ENCODE data around the gene PRTFDC1.
A peak's percentile ranks its signal among the peaks of the same experiment; 100 is the strongest.
"Not testable (repeated sequence)": the region's sequence is repeated elsewhere in the genome, so short reads cannot be mapped to it uniquely, and the experiment has no call there.

The PRTFDC1 gene

DNA sequence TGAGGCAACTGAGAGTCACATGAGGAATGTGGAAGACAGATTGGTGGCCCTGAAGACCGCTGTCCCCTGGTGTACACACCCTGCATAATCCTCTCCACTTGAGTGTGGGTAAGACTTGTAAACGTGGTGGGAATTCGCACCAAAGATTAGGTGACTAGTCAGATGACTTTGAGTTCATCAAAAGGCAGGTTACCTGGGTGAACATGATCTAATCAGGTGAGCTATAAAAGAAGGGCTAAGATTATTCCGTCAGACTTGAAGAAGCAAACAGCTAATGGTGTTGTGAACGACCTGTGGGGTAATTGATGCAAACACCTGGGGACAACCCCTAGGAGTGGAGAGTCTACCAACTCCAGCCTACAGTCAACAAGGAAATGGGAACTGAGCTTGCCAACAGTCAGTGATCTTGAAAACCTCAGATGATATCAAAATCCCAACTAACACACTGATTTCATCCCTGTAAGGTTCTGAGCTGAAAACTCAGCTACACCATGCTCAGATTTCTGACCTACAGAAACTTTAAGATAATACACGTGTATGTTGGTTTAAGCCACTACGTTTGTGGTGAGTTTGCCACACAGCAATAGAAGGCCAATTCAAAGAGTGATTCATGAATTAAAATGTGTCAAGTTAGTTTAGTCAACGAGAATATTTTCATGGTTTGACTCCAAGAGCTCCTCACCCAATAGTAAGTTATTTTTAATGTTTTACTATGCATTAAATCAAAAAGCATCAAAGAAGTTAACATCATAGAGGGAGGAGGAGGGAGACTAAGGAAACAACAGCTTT, 16.7 kb downstream of the PRTFDC1 start:
- DNase-seq (ENCODE audit: low read depth in 1 of 2, low spot score in 1 of 2): no peak

DNA sequence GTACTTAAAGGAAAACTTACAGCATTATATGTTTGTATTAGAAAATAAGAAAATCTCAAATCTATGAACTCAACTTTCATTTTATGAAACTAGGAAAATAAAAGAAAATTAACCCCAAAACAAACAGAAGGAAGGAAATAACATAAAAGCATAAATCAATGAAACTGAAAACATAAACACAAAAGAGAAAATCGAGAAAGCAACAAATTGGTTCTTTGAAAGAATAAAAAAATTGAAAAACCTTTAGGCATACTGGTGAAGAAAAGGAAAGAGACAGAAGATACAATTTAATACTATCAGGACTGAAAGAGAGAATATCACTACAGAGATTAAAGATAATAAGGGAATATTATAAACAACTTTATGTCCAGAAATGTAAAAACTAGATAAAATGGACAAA, 21.2 kb downstream of the PRTFDC1 start:
- no peak for DNase-seq (ENCODE audit: low read depth in 1 of 2, low spot score in 1 of 2)

DNA sequence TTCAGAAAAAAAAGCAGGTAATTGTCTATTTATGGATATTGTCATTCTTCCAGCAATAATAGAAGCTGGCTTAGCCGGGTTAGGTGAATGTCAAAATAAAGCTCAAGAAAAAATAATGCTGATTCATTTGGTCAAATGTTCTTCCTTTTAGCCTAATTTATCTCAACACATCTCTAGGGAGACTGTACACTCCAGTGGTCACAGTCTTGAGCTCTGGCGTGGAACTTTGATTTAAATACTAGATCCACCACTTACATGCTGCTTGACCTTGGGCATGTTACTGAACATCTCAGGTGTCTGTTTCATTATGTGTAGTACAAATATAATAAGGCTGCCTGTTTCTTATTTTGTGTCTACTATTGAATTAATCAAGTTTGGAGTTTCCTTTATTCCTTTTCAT, 22.0 kb downstream of the PRTFDC1 start:
- no peak for DNase-seq (ENCODE audit: low read depth in 1 of 2, low spot score in 1 of 2)

DNA sequence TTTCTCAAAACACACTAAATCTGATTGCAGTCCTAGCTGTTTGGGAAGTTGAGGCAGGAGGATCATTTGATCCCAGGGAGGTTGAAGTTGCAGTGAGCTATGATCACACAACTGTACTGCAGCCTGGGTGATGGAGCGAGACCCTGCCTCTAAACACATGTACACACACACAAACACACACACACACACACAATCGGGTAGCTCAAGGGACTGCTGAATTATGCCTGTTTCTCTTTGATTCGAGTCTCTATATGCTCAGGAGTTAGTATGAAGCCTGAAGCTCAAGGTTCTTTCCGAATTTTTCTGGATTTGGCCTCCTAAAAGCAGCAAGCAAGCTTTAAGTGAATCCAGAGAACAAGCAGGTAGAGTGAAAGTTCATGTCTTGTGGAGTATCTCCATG, 22.5 kb downstream of the PRTFDC1 start:
- no peak for DNase-seq (ENCODE audit: low read depth in 1 of 2, low spot score in 1 of 2)

DNA sequence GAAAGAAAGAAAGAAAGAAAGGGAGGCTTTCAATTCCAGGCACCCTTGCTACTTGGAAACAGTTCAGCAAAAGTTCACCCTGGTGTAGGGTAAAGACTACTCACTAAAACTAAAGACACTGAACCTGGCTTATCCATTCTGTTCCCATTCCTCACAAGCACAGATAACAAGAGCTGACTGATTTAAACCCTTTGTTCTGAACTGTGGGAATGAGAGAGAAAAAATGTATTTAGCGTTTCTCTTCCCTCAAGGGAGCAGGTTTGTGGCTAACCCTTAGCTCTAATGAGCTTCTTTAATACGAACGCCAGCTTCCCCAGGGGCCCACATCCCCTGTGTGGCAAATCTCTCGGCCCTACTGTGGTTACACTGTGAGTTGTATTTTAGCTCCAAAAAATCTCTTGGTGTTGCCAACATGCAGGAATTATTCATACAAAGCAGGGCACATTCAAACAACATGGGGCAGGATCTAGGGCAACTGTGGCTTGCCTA, 23.3 kb downstream of the PRTFDC1 start:
- DNase-seq (ENCODE audit: low read depth in 1 of 2, low spot score in 1 of 2): no peak

DNA sequence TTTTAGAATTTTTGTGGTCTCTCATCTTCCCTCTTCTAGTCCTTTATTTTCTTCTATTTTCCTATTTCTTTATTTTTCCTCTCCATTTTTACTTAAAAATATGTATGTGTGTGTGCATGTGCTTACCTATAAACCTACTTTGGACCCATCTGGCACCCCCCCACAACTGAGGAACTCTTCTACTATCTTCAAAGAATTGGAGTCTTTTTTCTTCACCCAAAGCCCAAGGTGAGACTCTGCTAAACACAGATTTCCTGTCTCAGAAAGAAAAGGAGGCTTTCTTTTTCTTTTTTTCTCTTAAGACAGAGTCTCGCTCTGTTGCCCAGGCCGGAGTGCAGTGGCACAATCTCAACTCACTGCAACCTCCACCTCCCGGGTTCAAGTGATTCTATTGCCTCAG, 24.2 kb downstream of the PRTFDC1 start:
- no peak for DNase-seq (ENCODE audit: low read depth in 1 of 2, low spot score in 1 of 2)

DNA sequence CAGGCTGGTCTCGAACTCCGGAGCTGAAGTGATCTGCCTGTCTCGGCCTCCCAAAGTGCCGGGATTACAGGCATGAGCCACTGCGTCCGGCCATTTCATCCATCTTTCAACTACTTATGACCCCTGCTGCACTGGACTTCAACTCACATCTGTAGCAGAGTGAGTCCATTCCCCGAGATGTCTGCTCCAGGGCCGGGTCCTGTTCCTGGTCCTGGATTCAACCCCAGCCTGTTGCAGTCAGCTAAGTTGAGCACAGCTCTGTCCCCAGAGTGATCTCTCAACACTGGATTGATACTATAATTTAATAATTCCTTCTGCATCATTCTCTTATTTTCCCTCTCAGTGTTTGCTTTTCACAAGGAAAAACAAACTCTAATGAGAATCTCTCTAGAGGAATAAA, 25.8 kb downstream of the PRTFDC1 start:
- DNase-seq (ENCODE audit: low read depth in 1 of 2, low spot score in 1 of 2): no peak

DNA sequence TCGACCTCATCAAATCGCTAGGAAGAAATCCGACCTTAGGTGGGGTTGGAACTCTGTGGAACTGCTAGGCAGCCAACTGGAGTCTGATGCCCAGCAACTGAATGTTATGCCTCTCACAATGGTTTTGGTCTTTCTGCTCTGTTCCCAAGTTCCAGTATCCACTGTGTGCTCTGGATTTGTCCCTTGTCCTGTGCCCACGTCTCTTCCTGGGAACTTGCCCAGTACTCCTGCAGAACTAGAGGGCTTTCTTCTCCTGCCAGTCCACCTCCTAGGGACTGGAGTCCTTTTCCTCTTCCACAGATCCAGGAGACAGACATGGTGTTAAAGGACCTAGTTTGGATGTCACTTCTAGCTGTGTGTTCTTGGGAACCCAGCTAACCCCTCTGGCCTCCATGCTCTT, 26.6 kb downstream of the PRTFDC1 start:
- DNase-seq (ENCODE audit: low read depth in 1 of 2, low spot score in 1 of 2): no peak

DNA sequence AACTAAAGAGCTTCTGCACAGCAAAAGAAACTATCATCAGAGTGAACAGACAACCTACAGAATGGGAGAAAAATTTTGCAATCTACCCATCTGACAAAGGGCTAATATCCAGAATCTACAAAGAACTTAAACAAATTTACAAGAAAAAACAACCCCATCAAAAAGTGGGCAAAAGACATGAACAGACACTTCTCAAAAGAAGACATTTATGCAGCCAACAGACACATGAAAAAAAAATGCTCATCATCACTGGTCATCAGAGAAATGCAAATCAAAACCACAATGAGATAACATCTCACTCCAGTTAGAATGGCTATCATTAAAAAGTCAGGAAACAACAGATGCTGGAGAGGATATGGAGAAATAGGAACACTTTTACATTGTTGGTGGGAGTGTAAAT, 27.9 kb downstream of the PRTFDC1 start:
- not testable (repeated sequence) for DNase-seq (ENCODE audit: low read depth in 1 of 2, low spot score in 1 of 2)

DNA sequence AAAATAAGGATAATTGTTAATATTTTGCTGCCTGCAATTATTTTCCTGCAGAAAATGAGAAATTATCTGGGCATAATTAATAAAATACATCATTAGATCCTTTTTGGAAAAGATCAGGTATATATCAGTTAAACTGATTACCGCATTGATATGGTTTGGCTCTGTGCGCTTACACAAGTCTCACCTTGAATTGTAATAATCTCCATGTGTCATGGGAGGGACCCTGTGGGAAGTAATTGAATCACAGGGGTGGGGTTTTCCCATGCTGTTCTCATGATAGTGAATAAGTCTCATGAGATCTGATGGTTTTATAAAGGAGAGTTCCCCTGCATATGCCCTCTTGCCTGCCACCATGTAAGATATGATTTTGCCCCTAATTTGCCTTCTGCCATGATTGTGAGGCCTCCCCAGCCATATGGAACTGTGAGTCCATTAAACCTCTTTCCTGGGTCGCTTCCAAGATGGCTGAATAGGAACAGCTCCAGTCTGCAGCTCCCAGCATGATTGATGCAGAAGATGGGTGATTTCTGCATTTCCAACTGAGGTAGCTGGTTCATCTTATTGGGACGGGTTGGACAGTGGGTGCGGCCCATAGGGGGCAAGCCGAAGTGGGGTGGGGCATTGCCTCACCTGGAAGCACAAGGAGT, 30.1 kb downstream of the PRTFDC1 start:
- DNase-seq (ENCODE audit: low read depth in 1 of 2, low spot score in 1 of 2): not testable (repeated sequence)

DNA sequence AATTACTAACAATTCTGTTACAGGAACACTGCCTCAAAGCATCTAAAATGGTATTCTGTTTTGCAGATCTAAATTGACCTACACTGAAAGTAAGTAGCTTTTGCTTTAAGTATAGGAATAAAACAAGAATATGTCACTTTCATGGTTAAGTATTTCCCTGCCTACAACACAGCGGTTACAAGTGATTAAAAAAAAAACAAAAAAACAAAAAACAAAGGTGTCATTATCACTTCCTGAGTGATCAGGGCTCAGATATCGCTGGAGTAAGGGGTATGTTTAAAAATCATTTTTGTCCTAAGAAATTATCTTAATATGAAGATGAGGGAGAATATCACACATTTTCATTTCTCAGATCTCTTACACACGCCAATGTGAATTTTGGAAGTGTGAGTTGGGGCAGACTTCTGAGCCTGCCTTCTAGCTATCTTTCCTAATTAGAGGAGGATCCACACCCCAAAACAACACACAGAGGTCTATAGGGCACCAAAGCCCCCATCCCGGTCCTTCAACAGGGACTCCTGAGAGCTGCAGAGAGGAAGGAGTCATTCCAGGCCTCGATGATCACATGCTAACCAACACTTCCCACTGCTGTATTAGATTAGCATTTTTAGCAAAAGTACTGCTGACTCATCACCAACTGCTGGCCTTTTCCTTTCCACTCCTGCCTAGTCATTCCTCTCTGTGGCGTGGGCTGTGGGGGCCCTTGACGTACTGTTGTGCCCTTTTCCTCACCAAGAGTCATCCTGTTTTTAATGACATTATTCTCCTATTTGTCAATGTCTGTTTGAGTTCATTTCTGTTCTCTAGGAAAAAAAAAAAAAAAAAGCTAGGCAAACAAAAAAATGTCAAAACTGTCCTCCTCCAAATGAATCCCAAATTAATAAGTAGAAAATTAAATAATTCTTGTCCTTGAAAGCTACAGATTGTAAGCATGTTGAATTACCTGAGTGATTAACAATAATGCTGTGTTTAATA, 31.2 kb downstream of the PRTFDC1 start:
- DNase-seq (ENCODE audit: low read depth in 1 of 2, low spot score in 1 of 2): peak in 1 of 2 donors; percentile 44

DNA sequence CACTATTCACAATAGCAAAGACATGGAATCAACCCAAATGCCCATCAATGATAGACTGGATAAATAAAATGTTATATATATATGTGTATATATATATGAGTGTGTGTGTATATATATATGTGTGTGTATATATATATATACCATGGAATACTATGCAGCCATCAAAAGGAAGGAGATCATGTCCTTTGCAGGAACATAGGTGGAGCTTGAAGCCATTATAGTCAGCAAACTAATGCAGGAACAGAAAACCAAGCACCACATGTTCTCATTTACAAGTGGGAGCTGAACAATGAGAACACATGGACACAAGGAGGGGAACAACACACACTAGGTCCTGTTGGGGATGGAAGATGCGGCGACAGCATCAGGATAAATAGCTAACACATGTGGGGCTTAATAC, 32.2 kb downstream of the PRTFDC1 start:
- not testable (repeated sequence) for DNase-seq (ENCODE audit: low read depth in 1 of 2, low spot score in 1 of 2)

DNA sequence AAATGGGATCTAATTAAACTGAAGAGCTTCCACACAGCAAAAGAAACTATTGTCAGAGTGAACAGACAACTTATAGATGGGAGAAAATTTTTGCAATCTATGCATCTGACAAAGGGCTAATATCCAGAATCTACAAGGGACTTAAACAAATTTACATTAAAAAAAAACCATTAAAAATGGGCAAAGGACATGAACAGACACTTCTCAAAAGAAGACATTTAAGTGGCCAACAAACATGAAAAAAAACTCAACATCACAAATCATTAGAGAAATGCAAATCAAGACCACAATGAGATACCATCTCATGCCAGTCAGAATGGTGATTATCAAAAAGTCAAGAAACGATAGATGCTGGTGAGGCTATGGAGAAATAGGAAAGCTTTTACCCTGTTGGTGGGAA, 32.8 kb downstream of the PRTFDC1 start:
- not testable (repeated sequence) for DNase-seq (ENCODE audit: low read depth in 1 of 2, low spot score in 1 of 2)

DNA sequence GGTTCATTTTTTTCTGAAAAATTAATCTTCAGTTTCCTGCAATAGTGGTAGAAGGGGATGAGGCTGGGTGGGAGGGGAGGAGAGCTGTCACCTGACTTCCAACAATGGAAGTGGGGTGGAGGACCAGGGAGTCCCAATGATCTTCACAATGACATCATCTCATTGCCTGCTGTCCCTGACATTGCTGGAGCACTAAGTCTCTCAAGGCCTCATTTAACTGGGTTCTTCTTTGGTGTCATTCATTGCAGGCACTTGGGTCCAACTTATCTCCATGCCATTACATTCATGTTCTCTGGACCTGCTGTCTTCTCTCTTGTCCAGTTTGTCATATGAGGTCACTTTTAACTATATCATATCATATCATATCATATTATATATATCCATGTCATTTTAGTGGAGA, 34.4 kb downstream of the PRTFDC1 start:
- no peak for DNase-seq (ENCODE audit: low read depth in 1 of 2, low spot score in 1 of 2)

DNA sequence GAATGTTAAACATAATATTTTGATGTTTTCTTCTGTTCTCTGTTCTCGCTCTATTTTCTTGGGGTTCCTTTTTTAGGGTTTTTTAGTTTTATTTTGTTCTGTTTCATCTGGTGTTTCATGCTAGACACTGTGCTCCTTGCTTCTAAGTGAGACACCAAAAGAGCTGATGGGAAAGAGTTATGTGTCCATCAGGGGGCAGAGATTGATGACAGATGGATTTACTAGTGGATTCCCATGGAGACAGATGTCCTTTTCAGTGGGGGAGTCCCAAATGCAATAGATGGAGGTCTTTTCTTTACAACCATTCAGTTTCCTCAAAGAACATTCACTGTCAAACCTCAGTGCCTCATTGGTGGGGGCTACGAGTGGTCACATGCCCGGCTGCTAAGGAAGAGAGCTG, 34.9 kb downstream of the PRTFDC1 start:
- DNase-seq (ENCODE audit: low read depth in 1 of 2, low spot score in 1 of 2): no peak

DNA sequence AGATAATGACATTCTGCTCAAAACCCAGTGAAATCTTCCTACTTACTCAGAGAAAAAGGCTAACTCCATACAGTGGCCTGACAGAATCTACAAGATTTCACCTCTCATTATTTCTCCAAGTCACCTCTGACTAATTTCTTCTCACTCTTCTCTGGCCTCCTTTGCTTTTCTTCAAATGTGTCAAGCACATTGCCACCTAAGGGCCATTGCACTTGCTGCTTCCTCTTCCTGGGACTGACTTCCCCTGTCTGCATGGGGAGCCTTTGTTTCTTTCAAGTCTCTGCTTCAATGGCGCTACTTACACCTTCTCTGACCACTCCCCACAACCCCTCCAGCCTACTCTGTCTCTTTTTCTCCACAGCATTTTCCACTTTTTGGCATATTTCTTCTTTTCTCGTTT, 36.0 kb downstream of the PRTFDC1 start:
- DNase-seq (ENCODE audit: low read depth in 1 of 2, low spot score in 1 of 2): no peak

DNA sequence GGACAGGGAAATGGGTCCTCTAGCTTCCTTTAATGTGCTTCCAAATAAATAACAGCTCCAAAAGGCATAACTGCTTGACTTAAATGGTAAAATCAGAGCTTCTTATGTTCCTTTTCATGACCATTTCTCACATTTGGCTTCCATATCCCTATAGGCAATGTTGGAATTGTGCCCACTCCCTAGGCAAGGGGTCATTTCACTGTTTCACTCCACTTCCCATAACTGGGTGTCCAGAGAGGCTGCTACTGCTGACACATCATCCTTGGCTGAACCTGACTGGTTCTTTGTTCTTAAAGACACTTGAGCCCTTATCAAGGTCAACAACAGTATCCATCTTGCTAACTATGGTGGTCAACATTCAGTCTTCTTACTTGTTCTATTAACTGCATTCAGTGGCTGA, 37.1 kb downstream of the PRTFDC1 start:
- no peak for DNase-seq (ENCODE audit: low read depth in 1 of 2, low spot score in 1 of 2)

DNA sequence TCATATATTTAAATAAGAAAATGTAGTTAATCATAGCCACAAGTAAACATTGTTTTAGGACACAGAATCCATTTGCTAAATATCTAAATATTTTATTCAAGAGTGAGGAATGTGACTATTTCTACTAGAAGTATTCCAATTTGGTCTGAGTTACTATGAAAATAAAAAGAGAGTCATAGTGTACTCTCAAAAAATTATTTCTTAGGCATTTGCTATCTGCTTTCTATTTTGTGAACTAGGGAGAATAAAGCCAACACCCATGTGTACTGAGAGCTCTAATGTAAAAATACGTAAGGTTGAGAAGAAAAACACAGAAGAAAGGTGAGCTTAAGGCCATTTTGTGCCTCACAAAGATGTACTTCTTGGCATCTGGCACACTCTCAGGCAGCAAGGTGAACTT, 38.3 kb downstream of the PRTFDC1 start:
- no peak for DNase-seq (ENCODE audit: low read depth in 1 of 2, low spot score in 1 of 2)

DNA sequence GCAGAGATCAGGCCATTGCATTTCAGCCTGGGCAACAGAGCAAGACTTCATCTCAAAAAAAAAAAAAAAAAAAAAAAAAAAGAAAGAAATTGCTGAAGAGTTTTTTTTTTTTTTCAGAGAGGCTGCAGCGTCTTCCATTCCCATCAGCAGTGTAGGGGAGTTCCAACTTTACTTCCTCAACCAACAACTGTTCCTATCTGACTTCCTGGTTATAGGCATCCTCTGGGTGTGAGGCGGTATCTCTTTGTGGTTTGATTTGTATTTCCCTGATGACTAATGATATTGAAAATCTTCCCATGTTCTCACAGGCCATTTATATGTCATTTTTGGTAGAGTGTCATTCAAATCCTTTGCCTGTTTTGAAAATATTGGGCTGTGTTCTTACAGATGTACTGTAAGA, 40.2 kb downstream of the PRTFDC1 start:
- DNase-seq (ENCODE audit: low read depth in 1 of 2, low spot score in 1 of 2): no peak

DNA sequence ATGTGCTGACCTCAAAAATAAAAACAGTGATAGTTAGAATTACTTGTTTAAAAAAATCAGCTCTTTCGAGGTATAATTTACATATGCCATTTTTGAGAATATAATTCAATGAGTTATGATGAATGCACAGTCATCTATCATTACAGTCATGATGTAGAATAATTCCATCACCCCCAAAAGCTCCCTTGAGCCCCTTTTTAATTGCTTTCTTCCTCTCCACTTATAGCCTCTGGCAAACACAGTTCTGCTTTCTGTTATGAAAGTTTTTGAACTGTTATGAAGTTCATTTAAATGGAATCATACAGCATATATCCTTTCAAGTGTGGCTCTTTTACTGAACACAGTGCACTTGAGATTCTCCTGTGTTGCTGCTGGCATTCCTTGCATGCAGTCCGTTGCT, 41.4 kb downstream of the PRTFDC1 start:
- no peak for DNase-seq (ENCODE audit: low read depth in 1 of 2, low spot score in 1 of 2)

DNA sequence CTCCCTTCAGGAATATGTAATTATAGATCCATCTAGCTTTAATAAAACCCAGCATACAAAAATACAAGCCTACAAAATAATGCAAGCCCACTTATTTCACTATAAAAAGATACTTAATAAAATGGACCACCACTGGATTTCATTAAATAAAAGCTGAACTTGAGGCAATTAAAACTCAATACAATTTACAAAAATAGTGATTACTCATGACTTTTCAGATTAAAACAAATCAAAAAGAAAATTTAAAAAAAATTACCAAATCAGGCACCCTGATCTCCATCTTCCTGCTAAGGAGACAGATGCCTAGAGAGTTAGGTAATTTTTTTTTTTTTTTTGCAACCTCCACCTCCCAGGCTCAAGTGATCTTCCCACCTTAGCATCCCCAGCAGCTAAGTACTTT, 41.8 kb downstream of the PRTFDC1 start:
- no peak for DNase-seq (ENCODE audit: low read depth in 1 of 2, low spot score in 1 of 2)

Data from activated T-helper 1 cell treated with anti-CD3 and anti-CD28 coated beads, Interleukin-2, amount 50 U/mL, for 16 hours (primary cell).